ENCODE data around the gene CNFN.

CNFN gene

GRCh38 chr19:42388851-42389489 is 1.1 kb downstream of the CNFN start:
- H3K27ac ChIP-seq (ENCODE audit: low read depth, low read length): no peak overlapping the region
- H3K27me3 ChIP-seq (ENCODE audit: control insufficient read depth, low read length): peaks cover 12% of the 10 kb centered on the region
- no peak overlapping the region for H3K4me2 ChIP-seq (ENCODE audit: low read length)
- no peaks in the 10 kb centered on the region for H3K79me2 ChIP-seq (ENCODE audit: control insufficient read depth, low read length)
- H3K4me1 ChIP-seq (ENCODE audit: control insufficient read depth, low read length): peaks cover 9% of the 10 kb centered on the region
- no peak overlapping the region for H3K4me3 ChIP-seq (ENCODE audit: low read length)
- H3K36me3 ChIP-seq (ENCODE audit: control insufficient read depth, low read length): no peaks in the 10 kb centered on the region
- no peaks in the 10 kb centered on the region for H3F3A ChIP-seq (ENCODE audit: control insufficient read depth, insufficient read depth)
- H4K20me1 ChIP-seq (ENCODE audit: control insufficient read depth, insufficient read depth, low read depth, low read length): no peaks in the 10 kb centered on the region
- H3K9me2 ChIP-seq (replicated peaks; ENCODE audit: control insufficient read depth, low read length): no peaks in the 10 kb centered on the region
- TF ChIP-seq, protein P1, sequence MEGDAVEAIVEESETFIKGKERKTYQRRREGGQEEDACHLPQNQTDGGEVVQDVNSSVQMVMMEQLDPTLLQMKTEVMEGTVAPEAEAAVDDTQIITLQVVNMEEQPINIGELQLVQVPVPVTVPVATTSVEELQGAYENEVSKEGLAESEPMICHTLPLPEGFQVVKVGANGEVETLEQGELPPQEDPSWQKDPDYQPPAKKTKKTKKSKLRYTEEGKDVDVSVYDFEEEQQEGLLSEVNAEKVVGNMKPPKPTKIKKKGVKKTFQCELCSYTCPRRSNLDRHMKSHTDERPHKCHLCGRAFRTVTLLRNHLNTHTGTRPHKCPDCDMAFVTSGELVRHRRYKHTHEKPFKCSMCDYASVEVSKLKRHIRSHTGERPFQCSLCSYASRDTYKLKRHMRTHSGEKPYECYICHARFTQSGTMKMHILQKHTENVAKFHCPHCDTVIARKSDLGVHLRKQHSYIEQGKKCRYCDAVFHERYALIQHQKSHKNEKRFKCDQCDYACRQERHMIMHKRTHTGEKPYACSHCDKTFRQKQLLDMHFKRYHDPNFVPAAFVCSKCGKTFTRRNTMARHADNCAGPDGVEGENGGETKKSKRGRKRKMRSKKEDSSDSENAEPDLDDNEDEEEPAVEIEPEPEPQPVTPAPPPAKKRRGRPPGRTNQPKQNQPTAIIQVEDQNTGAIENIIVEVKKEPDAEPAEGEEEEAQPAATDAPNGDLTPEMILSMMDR (IDR thresholded peaks at IDR 0.05; ENCODE audit: low read depth, low read length, poor library complexity, severe bottlenecking): no peak
- TF ChIP-seq EZH2phosphoT487 (IDR thresholded peaks at IDR 0.05; ENCODE audit: borderline replicate concordance, low read length): no peak
- no peaks in the 10 kb centered on the region for H3K9me3 ChIP-seq (ENCODE audit: control insufficient read depth, insufficient read depth, low read length)

- no peak for TF ChIP-seq EZH2phosphoT487 (IDR thresholded peaks at IDR 0.05; ENCODE audit: borderline replicate concordance, low read length)
- TF ChIP-seq, protein P1 (IDR thresholded peaks at IDR 0.05; ENCODE audit: low read depth, low read length, poor library complexity, severe bottlenecking): peak; percentile 76
- Histone ChIP-seq H3K9me3 (ENCODE audit: control insufficient read depth, insufficient read depth, low read length) (no peaks in the 10 kb centered on the region), H3K4me1 (ENCODE audit: control insufficient read depth, low read length) (peaks cover 9% of the 10 kb centered on the region), H3K27me3 (ENCODE audit: control insufficient read depth, low read length) (peaks cover 13% of the 10 kb centered on the region), H3K4me3 (ENCODE audit: low read length) (peak overlapping the region; percentile 71), H3K9me2 (replicated peaks; ENCODE audit: control insufficient read depth, low read length) (no peaks in the 10 kb centered on the region), H3K36me3 (ENCODE audit: control insufficient read depth, low read length) (no peaks in the 10 kb centered on the region), H3K4me2 (ENCODE audit: low read length) (peak overlapping the region; percentile 65), H4K20me1 (ENCODE audit: control insufficient read depth, insufficient read depth, low read depth, low read length) (no peaks in the 10 kb centered on the region), H3K79me2 (ENCODE audit: control insufficient read depth, low read length) (no peaks in the 10 kb centered on the region), H3F3A (ENCODE audit: control insufficient read depth, insufficient read depth) (no peaks in the 10 kb centered on the region), H3K27ac (ENCODE audit: low read depth, low read length) (no peak overlapping the region)
Observed at GRCh38 chr19:42386974-42387707, 3.0 kb downstream of the CNFN start.

- Histone ChIP-seq H3K36me3 (ENCODE audit: control insufficient read depth, low read length) (no peaks in the 10 kb centered on the region), H3K4me1 (ENCODE audit: control insufficient read depth, low read length) (no peaks in the 10 kb centered on the region), H3K27me3 (ENCODE audit: control insufficient read depth, low read length) (peaks cover 25% of the 10 kb centered on the region), H3F3A (ENCODE audit: control insufficient read depth, insufficient read depth) (no peaks in the 10 kb centered on the region), H4K20me1 (ENCODE audit: control insufficient read depth, insufficient read depth, low read depth, low read length) (no peaks in the 10 kb centered on the region), H3K79me2 (ENCODE audit: control insufficient read depth, low read length) (no peaks in the 10 kb centered on the region), H3K9me2 (replicated peaks; ENCODE audit: control insufficient read depth, low read length) (no peaks in the 10 kb centered on the region), H3K4me3 (ENCODE audit: low read length) (no peak overlapping the region), H3K27ac (ENCODE audit: low read depth, low read length) (no peak overlapping the region), H3K9me3 (ENCODE audit: control insufficient read depth, insufficient read depth, low read length) (no peaks in the 10 kb centered on the region), H3K4me2 (ENCODE audit: low read length) (no peak overlapping the region)
- TF ChIP-seq EZH2phosphoT487 (IDR thresholded peaks at IDR 0.05; ENCODE audit: borderline replicate concordance, low read length): no peak
- TF ChIP-seq, protein P1 (IDR thresholded peaks at IDR 0.05; ENCODE audit: low read depth, low read length, poor library complexity, severe bottlenecking): no peak
Observed at GRCh38 chr19:42380155-42380554, 9.9 kb downstream of the CNFN start.
